ENCODE results near the gene PLGRKT.

GRCh38 chr9:5419987-5420386 is 17.7 kb downstream of the PLGRKT start:
- no peak for TF ChIP-seq CTCF (IDR thresholded peaks at IDR 0.05)
- no peak for TF ChIP-seq POLR2AphosphoS5 (IDR thresholded peaks at IDR 0.05)
